Heart left ventricle (tissue), 13 donors: ENCODE measurements around the gene CCNT1.

Source experiments
- CTCF ChIP-seq, 12 donors: fragments of 200-600 bp; sonication (generic) in 4 of 12; IDR thresholded peaks; one replicate each; pipeline versions ENCODE4 v1.5.0 to v1.8.0; 2018 to 2022; ENCODE audit warnings: antibody characterized with exemption in 12 of 12, mild to moderate bottlenecking in 5 of 12
- POLR2A ChIP-seq, 2 donors: fragments of 450-650 bp; IDR thresholded peaks; one replicate each; pipeline ENCODE4 v1.6.1; 2017; ENCODE audit warnings: antibody characterized with exemption in 2 of 2, mild to moderate bottlenecking in 2 of 2, moderate library complexity in 2 of 2
- donor health status: ischemic (EF 13 %, LVEDD 7.1; RV severe dilation, severe dysfunction).
- donor health status: DM: no; HTN: yes; CAD: no.
- donor health status: DM: no; HTN: no; CAD: no.
- donor health status: ischemic (EF 25% LVEDD 6.9; RV normal size, moderate dysfunction).
- donor health status: ischemic (EF 25% LVEDD 5.7; RV mildly dilated, moderate dysfunction).
- donor health status: ischemic (EF 35%, LVEDD 5.7; RV mildly dilated, moderate dysfunction).
- donor health status: nonischemic (EF 11% LVEDD 7.7; RV severe dilation, severe dysfunction).
- donor health status: DM: yes; HTN: yes; CAD: no.
- donor health status: PGD.
- donor health status: ischemic (EF 29% LVEDD 5.4; RV normal size, mild dysfunction).
- donor health status: nonischemic (EF 23%, LVEDD 6.1; RV moderate dilation, normal function).

GRCh38 chr12:48678551-48679185, 37.8 kb downstream of the CCNT1 start:
- TF ChIP-seq POLR2A (IDR thresholded peaks at IDR 0.05) (no peak), CTCF (IDR thresholded peaks at IDR 0.05) (no peak)
